ENCODE data around the gene ZBTB46. TPM values are rescaled to one million over a fixed set of nuclear protein-coding genes. Genes with fewer than 3 reads are reported as not detected.

The ZBTB46 gene
- total and polyA plus RNA-seq, 10 donors, result 3.6 to 76.5 (median 32.1) TPM

- Histone ChIP-seq H3K36me3 (peaks cover 0 to 14% (median 5%) of the 10 kb centered on the region in 6 donors), H3K27ac (peak overlapping the region in 7 of 8 donors; percentile 48 to 83 (median 76)), H3K4me1 (peaks cover 28 to 89% (median 65%) of the 10 kb centered on the region in 6 donors), H3K9me3 (no peaks in the 10 kb centered on the region), H3K27me3 (replicated peaks in 1 of 7) (peaks cover 0 to 5% (median 0%) of the 10 kb centered on the region in 7 donors), H3K4me3 (peak overlapping the region in 1 of 8 donors; percentile 15)
- no peak for DNase-seq
- no peak for TF ChIP-seq POLR2AphosphoS5 (IDR thresholded peaks at IDR 0.05)
- TF ChIP-seq POLR2A (IDR thresholded peaks at IDR 0.05), result no peak
- TF ChIP-seq, protein P1, sequence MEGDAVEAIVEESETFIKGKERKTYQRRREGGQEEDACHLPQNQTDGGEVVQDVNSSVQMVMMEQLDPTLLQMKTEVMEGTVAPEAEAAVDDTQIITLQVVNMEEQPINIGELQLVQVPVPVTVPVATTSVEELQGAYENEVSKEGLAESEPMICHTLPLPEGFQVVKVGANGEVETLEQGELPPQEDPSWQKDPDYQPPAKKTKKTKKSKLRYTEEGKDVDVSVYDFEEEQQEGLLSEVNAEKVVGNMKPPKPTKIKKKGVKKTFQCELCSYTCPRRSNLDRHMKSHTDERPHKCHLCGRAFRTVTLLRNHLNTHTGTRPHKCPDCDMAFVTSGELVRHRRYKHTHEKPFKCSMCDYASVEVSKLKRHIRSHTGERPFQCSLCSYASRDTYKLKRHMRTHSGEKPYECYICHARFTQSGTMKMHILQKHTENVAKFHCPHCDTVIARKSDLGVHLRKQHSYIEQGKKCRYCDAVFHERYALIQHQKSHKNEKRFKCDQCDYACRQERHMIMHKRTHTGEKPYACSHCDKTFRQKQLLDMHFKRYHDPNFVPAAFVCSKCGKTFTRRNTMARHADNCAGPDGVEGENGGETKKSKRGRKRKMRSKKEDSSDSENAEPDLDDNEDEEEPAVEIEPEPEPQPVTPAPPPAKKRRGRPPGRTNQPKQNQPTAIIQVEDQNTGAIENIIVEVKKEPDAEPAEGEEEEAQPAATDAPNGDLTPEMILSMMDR (IDR thresholded peaks at IDR 0.05 in 8 of 11, conservative IDR thresholded peaks at IDR 0.05 in 3 of 11), result no peak
- intact Hi-C loops (cut with DNase I; ENCODE audit: low total_unique reads), result no loop called here
- WGBS, 5 donors, result 76 to 92% (median 84%) methylated on average over 57 of the region's 57 CpGs
These were observed 41.1 kb downstream of the ZBTB46 start for GRCh38 chr20:63789836-63790571.

DNA sequence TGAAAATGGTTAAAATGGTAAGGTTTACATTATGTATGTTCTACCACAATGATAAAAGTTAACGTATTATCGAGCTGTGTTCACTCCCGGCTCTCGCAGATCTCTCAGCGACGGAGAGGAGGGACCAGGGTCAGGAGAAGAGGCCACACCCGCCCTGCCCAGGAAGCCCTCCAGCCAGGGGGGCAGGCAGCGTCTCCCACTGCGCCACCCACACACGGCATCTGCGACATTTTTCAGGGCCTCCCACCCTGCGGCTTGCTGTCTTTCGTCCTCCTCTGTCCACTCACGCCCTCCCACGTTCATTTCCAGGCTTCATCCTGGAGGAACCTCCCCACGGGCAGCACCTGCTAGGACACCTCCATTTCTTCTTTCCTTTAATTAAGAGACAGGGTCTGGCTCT is 43.3 kb downstream of the ZBTB46 start:
- TF ChIP-seq POLR2A (IDR thresholded peaks at IDR 0.05) (no peak), POLR2AphosphoS5 (IDR thresholded peaks at IDR 0.05) (peak; percentile 31 to 66 (median 60))
- peaks cover 0 to 14% (median 5%) of the 10 kb centered on the region in 6 donors for H3K36me3 ChIP-seq
- peaks cover 28 to 91% (median 64%) of the 10 kb centered on the region in 6 donors for H3K4me1 ChIP-seq
- WGBS, 5 donors, result 58 to 75% (median 71%) methylated on average over 16 of the region's 16 CpGs
- H3K27ac ChIP-seq, result peak overlapping the region in 7 of 8 donors; percentile 6 to 83 (median 76)
- H3K9me3 ChIP-seq, result no peaks in the 10 kb centered on the region
- intact Hi-C loops (cut with DNase I; ENCODE audit: low total_unique reads), result no loop called here
- DNase-seq, result no peak
- H3K27me3 ChIP-seq (replicated peaks in 1 of 7), result no peaks in the 10 kb centered on the region
- H3K4me3 ChIP-seq, result no peak overlapping the region

DNA sequence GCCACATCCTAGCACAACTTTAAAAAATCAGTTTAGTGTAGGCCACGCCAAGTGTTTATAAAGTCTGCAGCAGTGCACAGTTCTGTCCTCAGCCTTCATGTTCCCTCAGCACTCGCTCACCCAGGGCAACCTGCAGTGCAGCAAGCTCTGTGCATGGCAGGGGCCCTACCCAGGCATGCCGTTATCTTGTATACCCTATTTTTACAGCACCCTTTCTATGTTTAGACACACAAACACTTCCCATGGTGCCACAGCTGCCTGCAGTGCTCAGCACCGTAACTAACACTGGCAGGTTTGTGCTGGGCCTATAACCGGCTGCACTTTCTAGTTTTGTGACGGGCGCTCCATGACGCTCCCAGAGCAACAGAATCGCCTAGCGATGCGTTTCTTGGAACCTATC is 43.8 kb downstream of the ZBTB46 start:
- Histone ChIP-seq H3K4me1 (peaks cover 28 to 91% (median 63%) of the 10 kb centered on the region in 6 donors), H3K9me3 (no peaks in the 10 kb centered on the region), H3K36me3 (peaks cover 0 to 14% (median 5%) of the 10 kb centered on the region in 6 donors), H3K4me3 (no peak overlapping the region), H3K27me3 (replicated peaks in 1 of 7) (no peaks in the 10 kb centered on the region), H3K27ac (peak overlapping the region in 6 of 8 donors; percentile 6 to 83 (median 76))
- TF ChIP-seq POLR2AphosphoS5 (IDR thresholded peaks at IDR 0.05) (no peak), POLR2A (IDR thresholded peaks at IDR 0.05) (no peak)
- TF ChIP-seq, protein P1 (IDR thresholded peaks at IDR 0.05 in 8 of 11, conservative IDR thresholded peaks at IDR 0.05 in 3 of 11), result no peak
- intact Hi-C loops (cut with DNase I; ENCODE audit: low total_unique reads), result no loop called here
- DNase-seq, result no peak
- 67 to 80% (median 76%) methylated on average over 11 of the region's 11 CpGs for WGBS, 5 donors

DNA sequence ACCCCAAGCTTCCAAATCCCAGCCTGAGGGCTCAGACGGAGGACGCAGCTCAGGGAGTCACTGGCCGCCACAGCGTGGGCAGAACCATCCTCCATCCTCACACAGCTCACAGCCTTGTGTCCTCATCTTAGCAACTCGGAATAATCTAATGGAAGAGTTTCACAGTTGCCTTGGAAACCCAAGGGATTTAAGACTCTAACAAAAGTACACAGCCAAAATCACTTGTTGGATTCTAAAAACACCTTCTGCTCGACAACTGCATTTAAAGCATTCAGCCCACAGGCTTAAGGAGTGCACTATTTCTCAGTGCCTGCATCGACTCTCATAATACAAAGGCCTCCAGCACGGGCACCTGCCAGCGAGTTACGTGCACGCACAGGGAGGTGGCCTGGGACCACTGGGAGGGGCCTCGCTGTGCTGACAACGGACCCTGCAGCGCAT is 45.4 kb downstream of the ZBTB46 start:
- no peak for TF ChIP-seq POLR2A (IDR thresholded peaks at IDR 0.05)
- no peak for TF ChIP-seq POLR2AphosphoS5 (IDR thresholded peaks at IDR 0.05)
- TF ChIP-seq, protein P1 (IDR thresholded peaks at IDR 0.05 in 8 of 11, conservative IDR thresholded peaks at IDR 0.05 in 3 of 11), result no peak
- intact Hi-C loops (cut with DNase I; ENCODE audit: low total_unique reads), result no loop called here
- H3K9me3 ChIP-seq, result no peaks in the 10 kb centered on the region
- H3K36me3 ChIP-seq, result peaks cover 0 to 14% (median 5%) of the 10 kb centered on the region in 6 donors
- 65 to 78% (median 70%) methylated on average over 8 to 14 of the region's 14 CpGs for WGBS, 5 donors
- H3K4me1 ChIP-seq, result peaks cover 21 to 79% (median 57%) of the 10 kb centered on the region in 6 donors
- H3K27me3 ChIP-seq (replicated peaks in 1 of 7), result no peaks in the 10 kb centered on the region
- no peak for DNase-seq
- H3K4me3 ChIP-seq, result no peak overlapping the region
- peak overlapping the region in 4 of 8 donors; percentile 75 to 83 (median 80) for H3K27ac ChIP-seq

Data from spleen (tissue), 11 donors.